Stimulated activated CD8-positive, alpha-beta memory T cell treated with anti-CD3 and anti-CD28 coated beads, Interleukin-7, amount 100 ng/mL, for 1 hour (primary cell): ENCODE measurements around the gene STRIT1.

Source experiments
- DNase-seq, 2 donors: peaks; one replicate each; pipeline ENCODE4 v3.0.0-alpha.2; 2020; ENCODE audit warnings: low read depth in 2 of 2

The STRIT1 gene

GRCh38 chr3:155293516-155293915, at the start of gene STRIT1:
STRIT1 (minus strand) TSS chr3:155293683.
- DNase-seq, result no peak

GRCh38 chr3:155342344-155342743, 48.9 kb upstream of the STRIT1 start:
- DNase-seq, result no peak

GRCh38 chr3:155339052-155339451, 45.6 kb upstream of the STRIT1 start:
- DNase-seq, result no peak

- no peak for DNase-seq
Measured at GRCh38 chr3:155335724-155336354, 42.4 kb upstream of the STRIT1 start.

GRCh38 chr3:155334914-155335723, 41.6 kb upstream of the STRIT1 start:
- no peak for DNase-seq

- no peak for DNase-seq
Measured at GRCh38 chr3:155334215-155334913, 40.9 kb upstream of the STRIT1 start.

GRCh38 chr3:155332716-155333115, 39.2 kb upstream of the STRIT1 start:
- DNase-seq, result no peak

DNA sequence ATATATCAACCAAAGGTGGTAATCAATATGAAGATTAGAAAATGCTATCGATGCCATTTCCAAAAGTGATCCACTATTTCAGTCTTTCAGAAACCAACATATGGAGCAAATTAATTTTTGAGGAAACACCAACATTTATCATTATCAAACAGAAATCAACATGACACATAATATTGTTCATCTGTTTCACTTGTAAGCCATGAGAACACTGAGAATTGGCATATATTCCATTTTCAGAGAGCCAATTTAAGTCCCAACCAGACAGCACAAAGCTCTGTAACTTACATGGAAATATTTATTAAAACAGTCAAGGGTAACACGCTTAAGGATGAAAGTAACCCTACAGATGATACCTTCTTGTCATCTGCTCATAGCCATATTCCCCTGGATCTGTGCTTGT, 37.6 kb upstream of the STRIT1 start:
- DNase-seq, result no peak

DNA sequence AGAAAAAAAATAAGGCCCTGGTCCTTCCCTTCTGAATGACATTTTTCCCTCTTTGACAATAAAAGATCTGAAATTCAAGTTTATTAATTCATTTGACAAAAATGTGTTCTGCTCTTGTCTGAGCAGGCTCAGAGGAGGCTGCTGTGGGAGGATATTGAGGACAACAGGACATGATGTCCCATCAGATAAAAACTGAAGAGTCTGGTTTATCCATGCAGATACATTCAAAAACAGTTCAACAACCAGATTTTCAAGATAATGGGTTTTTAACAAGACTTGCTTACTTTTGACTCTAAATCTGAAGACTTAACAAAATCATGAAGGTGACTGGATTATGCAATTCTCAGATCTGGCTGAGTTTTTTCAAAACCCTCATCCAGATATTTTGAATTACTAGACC, 36.9 kb upstream of the STRIT1 start:
- no peak for DNase-seq

DNA sequence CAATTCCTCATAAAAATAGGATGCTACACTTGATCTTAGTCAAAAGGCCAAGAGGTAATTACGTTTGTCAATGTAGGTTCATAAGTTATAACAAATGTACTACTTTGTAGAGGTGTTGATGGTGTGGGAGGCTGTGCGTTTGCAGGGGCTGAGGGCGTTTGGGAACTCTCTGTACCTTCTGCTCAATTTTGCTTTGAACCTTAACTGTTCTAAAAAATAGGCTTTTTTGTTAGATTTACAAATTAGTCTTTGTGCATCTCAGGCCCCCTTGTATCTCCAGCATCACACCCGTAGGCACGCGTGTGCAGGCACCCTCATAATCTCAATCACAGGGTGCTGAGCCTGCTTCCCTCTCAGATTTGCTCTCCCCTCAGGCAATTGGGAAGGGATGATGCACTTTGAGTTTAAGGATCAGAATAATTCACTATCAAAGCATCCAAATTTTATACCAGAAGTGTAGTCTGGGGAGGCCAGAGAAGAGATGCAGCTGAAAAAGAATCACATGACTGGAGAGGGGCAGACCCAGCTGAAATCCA, 36.1 kb upstream of the STRIT1 start:
- no peak for DNase-seq

DNA sequence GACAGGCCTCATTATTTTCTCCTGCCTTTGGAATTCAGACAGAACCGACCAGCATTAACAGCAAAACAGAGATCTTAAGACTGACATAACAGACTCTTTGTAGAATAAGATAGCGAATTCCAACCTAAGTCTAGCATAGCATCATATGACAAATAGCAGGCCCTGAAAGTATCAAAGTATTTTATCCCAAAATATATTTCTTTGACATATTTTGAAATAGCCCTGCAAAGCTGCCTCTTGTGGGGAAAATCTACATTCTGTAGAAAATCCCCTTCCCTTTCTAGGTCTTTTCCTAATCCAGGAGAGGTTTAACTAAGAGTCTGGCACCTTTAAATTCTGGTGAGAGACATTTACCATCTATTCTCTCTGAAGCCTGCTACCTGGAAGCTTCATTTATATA, 34.4 kb upstream of the STRIT1 start:
- DNase-seq, result no peak

DNA sequence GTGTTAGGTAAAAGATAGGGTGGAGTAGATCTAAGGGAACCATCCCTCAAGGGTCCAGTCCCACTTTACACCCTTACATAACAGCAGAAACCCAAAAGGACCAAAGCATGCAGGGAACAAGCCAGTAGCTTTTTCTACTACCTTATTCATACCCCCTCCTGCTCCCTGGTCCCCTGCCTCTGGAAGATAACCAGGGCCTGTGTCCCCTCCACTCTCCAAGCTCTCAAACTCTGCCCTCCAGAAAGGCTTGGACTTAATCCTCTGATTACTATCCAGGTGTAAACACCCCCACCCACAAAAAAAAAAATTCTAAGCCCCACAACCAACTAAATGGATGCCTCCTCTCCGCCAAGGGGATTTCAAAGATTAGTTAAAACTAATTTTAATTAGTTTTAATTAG, 33.9 kb upstream of the STRIT1 start:
- DNase-seq, result no peak

- no peak for DNase-seq
Measured at GRCh38 chr3:155326901-155327300, 33.4 kb upstream of the STRIT1 start.

GRCh38 chr3:155326244-155326643, 32.8 kb upstream of the STRIT1 start:
- no peak for DNase-seq

- no peak for DNase-seq
Measured at GRCh38 chr3:155325263-155325835, 31.9 kb upstream of the STRIT1 start.

DNA sequence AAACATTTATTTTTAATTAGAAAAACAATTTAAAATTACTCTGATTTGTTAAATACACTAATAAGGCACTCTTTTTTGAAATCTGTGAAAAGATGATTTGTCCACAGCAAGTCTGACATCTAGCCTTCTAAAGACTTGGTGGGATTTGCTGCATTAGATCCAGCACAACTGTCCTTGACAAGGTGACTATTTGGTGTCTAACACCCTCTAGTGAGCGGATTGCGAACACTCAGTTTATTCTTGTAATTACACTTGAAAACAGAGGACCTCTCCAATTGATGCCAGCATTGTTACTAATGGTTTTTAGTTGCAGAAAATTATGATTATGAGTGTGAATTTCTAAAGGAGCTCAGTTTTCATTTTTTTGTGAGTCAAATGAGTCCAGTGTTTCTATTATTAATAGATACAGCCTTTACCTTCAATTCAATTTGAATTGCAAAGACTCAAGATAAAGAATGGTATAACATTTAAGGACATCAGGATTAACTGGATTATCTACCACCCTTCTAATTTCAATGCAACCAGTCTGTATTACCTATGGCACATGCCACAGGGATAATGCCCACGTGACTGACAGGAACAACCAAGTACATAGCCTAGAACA, 29.7 kb upstream of the STRIT1 start:
- DNase-seq, result no peak

DNA sequence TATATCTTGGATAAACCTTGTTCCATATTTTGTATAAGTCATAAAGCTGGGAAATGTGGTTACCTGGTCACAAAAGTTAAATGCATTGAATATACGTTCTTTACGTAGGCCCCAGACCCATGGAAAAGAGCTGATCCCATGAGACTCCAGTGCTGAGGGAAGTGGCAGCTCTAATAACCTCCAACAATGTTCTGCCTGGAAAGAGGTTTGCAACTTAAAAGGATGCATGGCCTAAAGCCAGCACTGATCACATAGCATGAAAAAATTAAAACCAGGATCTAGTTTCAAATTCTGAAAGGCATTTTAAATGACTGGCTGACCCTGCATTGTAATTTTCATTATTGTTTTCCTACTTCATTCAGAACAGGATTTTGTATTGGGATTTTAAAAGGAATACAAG, 27.9 kb upstream of the STRIT1 start:
- no peak for DNase-seq

DNA sequence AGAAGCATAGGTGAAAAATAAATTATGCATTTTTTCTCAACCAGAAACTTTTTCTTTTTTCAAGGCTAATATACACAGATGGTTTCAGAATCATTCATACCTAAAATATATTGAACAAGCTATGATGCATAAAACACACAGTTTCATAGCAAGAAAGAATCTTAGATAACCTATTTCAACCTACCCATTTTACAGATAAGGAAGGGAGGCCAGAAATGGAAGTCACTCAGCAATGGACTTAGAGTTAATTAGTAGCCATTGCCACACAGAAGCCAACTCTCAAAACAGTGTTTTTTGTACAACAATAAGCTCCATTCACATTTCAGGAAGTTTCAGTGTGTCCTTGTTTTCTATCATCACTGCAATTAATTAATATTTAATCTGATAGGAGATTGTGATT, 27.5 kb upstream of the STRIT1 start:
- DNase-seq, result no peak

- DNase-seq, result no peak
Measured at GRCh38 chr3:155318740-155319139, 25.3 kb upstream of the STRIT1 start.

- DNase-seq, result no peak
Measured at GRCh38 chr3:155317211-155317610, 23.7 kb upstream of the STRIT1 start.

DNA sequence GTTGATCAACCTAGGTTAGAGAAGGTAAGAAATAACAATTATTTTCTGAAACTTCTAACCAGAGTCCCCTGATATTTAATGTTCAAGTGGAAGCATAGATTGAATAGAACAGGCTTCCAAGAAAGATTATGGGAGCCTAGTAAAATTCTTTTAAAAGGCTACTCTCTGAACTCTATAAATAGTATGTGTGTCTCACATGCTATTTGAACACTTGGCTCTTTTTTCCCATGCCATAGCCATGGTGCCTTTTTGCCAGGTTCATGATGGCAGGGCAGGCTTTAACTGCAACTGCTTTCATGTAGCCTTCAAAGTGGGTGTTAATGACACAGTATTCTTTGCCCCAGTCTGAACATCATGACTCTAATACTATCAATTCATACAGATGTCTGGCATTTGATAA, 22.9 kb upstream of the STRIT1 start:
- no peak for DNase-seq

GRCh38 chr3:155313916-155314315, 20.4 kb upstream of the STRIT1 start:
- DNase-seq, result no peak
